Measurements from ENCODE around the gene CUZD1.

- TF ChIP-seq SIN3A (IDR thresholded peaks at IDR 0.05; ENCODE audit: borderline replicate concordance, insufficient read depth, low read length) (no peak), POLR2AphosphoS5 (IDR thresholded peaks at IDR 0.05; ENCODE audit: low read depth, low read length) (no peak)
Measured at GRCh38 chr10:122815458-122815857, 30.2 kb downstream of the CUZD1 start.
